Measurements from ENCODE around the gene PAFAH1B1. TPM values are rescaled to one million over a fixed set of nuclear protein-coding genes. Genes with fewer than 3 reads are reported as not detected.
"Not testable (repeated sequence)": the region's sequence is repeated elsewhere in the genome, so short reads cannot be mapped to it uniquely, and the experiment has no call there.

PAFAH1B1 gene
- total RNA-seq, 4 donors from 2014 or later = 84.4 to 189 (median 159) TPM

- no peak for TF ChIP-seq POLR2A (IDR thresholded peaks at IDR 0.05)
- TF ChIP-seq, protein P1, sequence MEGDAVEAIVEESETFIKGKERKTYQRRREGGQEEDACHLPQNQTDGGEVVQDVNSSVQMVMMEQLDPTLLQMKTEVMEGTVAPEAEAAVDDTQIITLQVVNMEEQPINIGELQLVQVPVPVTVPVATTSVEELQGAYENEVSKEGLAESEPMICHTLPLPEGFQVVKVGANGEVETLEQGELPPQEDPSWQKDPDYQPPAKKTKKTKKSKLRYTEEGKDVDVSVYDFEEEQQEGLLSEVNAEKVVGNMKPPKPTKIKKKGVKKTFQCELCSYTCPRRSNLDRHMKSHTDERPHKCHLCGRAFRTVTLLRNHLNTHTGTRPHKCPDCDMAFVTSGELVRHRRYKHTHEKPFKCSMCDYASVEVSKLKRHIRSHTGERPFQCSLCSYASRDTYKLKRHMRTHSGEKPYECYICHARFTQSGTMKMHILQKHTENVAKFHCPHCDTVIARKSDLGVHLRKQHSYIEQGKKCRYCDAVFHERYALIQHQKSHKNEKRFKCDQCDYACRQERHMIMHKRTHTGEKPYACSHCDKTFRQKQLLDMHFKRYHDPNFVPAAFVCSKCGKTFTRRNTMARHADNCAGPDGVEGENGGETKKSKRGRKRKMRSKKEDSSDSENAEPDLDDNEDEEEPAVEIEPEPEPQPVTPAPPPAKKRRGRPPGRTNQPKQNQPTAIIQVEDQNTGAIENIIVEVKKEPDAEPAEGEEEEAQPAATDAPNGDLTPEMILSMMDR (IDR thresholded peaks at IDR 0.05) = no peak
These were observed 44.0 kb downstream of the PAFAH1B1 start for GRCh38 chr17:2637422-2637821.

DNA sequence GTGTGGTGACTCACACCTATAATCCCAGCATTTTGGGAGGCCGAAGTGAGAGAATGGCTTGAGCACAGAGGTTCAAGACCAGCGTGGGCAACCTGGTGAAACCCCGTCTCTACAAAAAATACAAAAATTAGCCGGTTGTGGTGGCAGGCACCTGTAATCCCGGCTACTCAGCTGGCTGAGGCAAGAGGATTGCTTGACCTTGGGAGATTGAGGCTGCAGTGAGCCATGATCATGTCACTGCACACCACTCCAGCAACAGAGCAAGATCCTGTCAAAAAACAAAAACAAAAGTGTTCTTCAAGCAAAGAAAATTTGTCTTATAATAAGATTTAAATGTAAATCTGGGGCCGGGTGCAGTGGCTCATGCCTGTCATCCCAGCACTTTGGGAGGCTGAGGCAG lies 51.5 kb downstream of the PAFAH1B1 start:
- no peak for DNase-seq
- TF ChIP-seq, protein P1 (IDR thresholded peaks at IDR 0.05) = no peak
- TF ChIP-seq POLR2A (IDR thresholded peaks at IDR 0.05) = no peak
- H3K27me3 ChIP-seq = no peaks in the 10 kb centered on the region
- H3K36me3 ChIP-seq = no peaks in the 10 kb centered on the region
- H3K4me3 ChIP-seq = no peak overlapping the region
- H3K9me3 ChIP-seq = no peaks in the 10 kb centered on the region
- intact Hi-C loops (cut with DNase I; ENCODE audit: low total_unique reads) = no loop called here
- H3K4me1 ChIP-seq = no peaks in the 10 kb centered on the region
- no peak overlapping the region for H3K27ac ChIP-seq

More at GRCh38 chr17:2637422-2637821, 44.0 kb downstream of the PAFAH1B1 start:
- H3K9me3 ChIP-seq = no peaks in the 10 kb centered on the region
- H3K4me1 ChIP-seq = no peaks in the 10 kb centered on the region
- H3K27ac ChIP-seq = no peak overlapping the region
- no peak overlapping the region for H3K4me3 ChIP-seq
- no peaks in the 10 kb centered on the region for H3K36me3 ChIP-seq
- no peak for DNase-seq
- intact Hi-C loops (cut with DNase I; ENCODE audit: low total_unique reads) = no loop called here
- no peaks in the 10 kb centered on the region for H3K27me3 ChIP-seq

- Histone ChIP-seq H3K36me3 (no peaks in the 10 kb centered on the region), H3K27me3 (no peaks in the 10 kb centered on the region), H3K9me3 (no peaks in the 10 kb centered on the region), H3K4me1 (no peaks in the 10 kb centered on the region), H3K27ac (no peak overlapping the region), H3K4me3 (no peak overlapping the region)
- intact Hi-C loops (cut with DNase I; ENCODE audit: low total_unique reads) = no loop called here
- no peak for DNase-seq
- no peak for TF ChIP-seq POLR2A (IDR thresholded peaks at IDR 0.05)
- TF ChIP-seq, protein P1 (IDR thresholded peaks at IDR 0.05) = no peak
These were observed 54.5 kb downstream of the PAFAH1B1 start for GRCh38 chr17:2647957-2648356.

DNA sequence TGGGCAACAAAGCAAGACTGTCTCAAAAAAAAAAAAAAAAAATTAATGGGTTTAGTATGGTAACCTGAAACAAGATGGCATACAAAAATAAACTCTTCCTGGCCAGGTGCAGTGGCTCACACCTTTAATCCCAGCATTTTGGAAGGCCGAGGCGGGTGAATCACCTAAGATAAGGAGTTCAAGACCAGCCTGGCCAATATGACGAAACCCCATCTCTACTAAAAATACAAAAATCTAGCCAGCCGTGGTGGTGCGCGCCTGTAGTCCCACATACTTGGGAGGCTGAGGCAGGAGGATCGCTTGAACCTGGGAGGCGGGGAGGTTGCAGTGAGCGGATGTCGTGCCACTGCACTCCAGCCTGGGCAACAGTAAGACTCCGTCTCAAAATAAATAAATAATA lies 55.7 kb downstream of the PAFAH1B1 start:
- DNase-seq = no peak
- no peak overlapping the region for H3K4me3 ChIP-seq
- no peaks in the 10 kb centered on the region for H3K9me3 ChIP-seq
- intact Hi-C loops (cut with DNase I; ENCODE audit: low total_unique reads) = no loop called here
- H3K27me3 ChIP-seq = no peaks in the 10 kb centered on the region
- H3K27ac ChIP-seq = no peak overlapping the region
- TF ChIP-seq, protein P1 (IDR thresholded peaks at IDR 0.05) = no peak
- no peak for TF ChIP-seq POLR2A (IDR thresholded peaks at IDR 0.05)
- H3K36me3 ChIP-seq = no peaks in the 10 kb centered on the region
- H3K4me1 ChIP-seq = no peaks in the 10 kb centered on the region

DNA sequence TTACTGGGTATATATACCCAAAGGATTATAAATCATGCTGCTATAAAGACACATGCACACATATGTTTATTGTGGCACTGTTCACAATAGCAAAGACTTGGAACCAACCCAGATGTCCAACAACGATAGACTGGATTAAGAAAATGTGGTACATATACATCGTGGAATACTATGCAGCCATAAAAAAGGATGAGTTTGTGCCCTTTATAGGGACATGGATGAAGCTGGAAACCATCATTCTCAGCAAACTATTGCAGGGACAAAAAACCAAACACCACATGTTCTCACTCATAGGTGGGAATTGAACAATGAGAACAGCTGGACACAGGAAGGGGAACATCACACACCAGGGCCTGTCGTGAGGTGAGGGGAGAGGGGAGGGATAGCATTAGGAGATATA lies 59.5 kb downstream of the PAFAH1B1 start:
- H3K27ac ChIP-seq; intact Hi-C loops (cut with DNase I; ENCODE audit: low total_unique reads); H3K4me3 ChIP-seq; H3K9me3 ChIP-seq; DNase-seq; H3K4me1 ChIP-seq; H3K36me3 ChIP-seq; H3K27me3 ChIP-seq: not testable (repeated sequence)

DNA sequence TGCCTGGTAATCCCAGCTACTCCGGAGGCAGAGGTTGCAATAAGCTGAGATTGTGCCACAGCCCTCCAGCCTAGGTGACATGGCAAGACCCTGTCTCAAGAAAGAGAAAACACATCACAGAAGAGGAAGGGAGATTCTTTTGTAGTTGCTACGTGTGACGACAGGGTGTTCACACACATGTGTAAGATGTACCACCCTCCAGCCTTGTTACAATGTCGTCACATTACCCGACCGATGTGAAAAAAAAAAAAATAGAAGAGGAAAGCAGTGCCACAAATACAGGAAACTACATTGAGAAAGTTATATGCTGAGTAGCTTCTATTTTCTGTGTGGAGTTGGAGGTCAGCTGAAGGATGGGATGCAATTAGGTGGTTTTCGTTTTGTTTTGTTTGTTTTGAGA lies 62.1 kb downstream of the PAFAH1B1 start:
- intact Hi-C loops (cut with DNase I; ENCODE audit: low total_unique reads) = no loop called here

More for the DNA sequence above, 62.1 kb downstream of the PAFAH1B1 start:
- DNase-seq = no peak
- Histone ChIP-seq H3K27me3 (no peaks in the 10 kb centered on the region), H3K27ac (no peak overlapping the region), H3K4me3 (no peak overlapping the region), H3K9me3 (no peaks in the 10 kb centered on the region), H3K36me3 (no peaks in the 10 kb centered on the region), H3K4me1 (no peaks in the 10 kb centered on the region)
- no peak for TF ChIP-seq POLR2A (IDR thresholded peaks at IDR 0.05)
- TF ChIP-seq, protein P1 (IDR thresholded peaks at IDR 0.05) = no peak
